ENCODE data around the gene FSD2. TPM values are rescaled to one million over a fixed set of nuclear protein-coding genes. Genes with fewer than 3 reads are reported as not detected.
A peak's percentile ranks its signal among the peaks of the same experiment; 100 is the strongest.

FSD2 gene
- total and polyA plus RNA-seq, 9 of the 15 experiments (the other 6 are each of a cell fraction or from before 2014, with no cell fraction given), result 0.01 to 0.06 TPM; not detected in 7

DNA sequence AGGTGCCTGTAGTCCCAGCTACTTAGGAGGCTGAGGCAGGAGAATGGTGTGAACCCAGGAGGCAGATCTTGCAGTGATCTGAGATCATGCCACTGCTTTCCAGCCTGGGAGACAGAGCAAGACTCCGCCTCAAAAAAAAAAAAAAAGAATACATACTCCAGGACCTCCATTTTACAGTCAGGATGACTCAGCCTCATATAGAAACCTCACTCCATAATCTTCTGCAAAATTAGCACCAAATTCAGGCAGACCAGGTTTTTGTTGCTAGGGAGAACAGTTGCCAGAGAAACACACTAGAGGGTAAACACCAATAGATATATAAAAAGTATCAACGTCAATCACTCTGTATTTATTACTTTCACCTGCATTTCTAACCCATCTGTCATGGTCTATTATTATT lies 67.9 kb downstream of the FSD2 start:
- ATAC-seq (peak; percentile 79), FAIRE-seq (peak; percentile 15), DNase-seq (ENCODE audit: extremely low read depth in 1 of 4, low spot score in 3 of 4) (peak in 2 of 4 experiments; percentile 26 to 32)
- WGBS (ENCODE audit: insufficient coverage, low coverage, missing lambda C conversion rate), result 25% methylated on average over 1 of the region's 2 CpGs
- Histone ChIP-seq H3K9ac (ENCODE audit: insufficient read depth in 1 of 2, low read depth in 2 of 2, low read length in 2 of 2) (no peak overlapping the region), H3K9me3 (replicated peaks; ENCODE audit: control insufficient read depth, insufficient read depth, low read depth, low read length) (no peaks in the 10 kb centered on the region), H3K27me3 (ENCODE audit: control insufficient read depth in 2 of 2, insufficient read depth in 2 of 2, low read length in 2 of 2) (no peaks in the 10 kb centered on the region), H3K4me3 (no peak overlapping the region), H3K36me3 (ENCODE audit: control insufficient read depth, insufficient read depth, low read length) (peaks cover 7% of the 10 kb centered on the region; the same call in 1 of the 3 replicates), H3K27ac (ENCODE audit: extremely low read depth, low read depth, low read length) (peak overlapping the region; percentile 41; the same call in 1 of the 3 replicates), H3K79me2 (ENCODE audit: control insufficient read depth, insufficient read depth, low read length) (no peaks in the 10 kb centered on the region), H2AFZ (ENCODE audit: low read depth, low read length) (peak overlapping the region; percentile 0), H3K9me1 (ENCODE audit: control insufficient read depth, insufficient read depth, low read length) (no peaks in the 10 kb centered on the region), H3K4me2 (ENCODE audit: insufficient read depth, low read length) (no peak overlapping the region), H3K4me1 (replicated peaks in 1 of 2; ENCODE audit: control insufficient read depth in 2 of 2, insufficient read depth in 2 of 2, low read length in 2 of 2) (peaks cover 0 to 7% of the 10 kb centered on the region in 2 experiments; a peak in 2 of 5 replicates), H4K20me1 (replicated peaks; ENCODE audit: control insufficient read depth, insufficient read depth, low read length) (no peaks in the 10 kb centered on the region)
- POLR2A ChIA-PET, result interaction anchor here (4.9 kb wide), 1 partner anchor 12 kb away, joined by 25 read pairs; no protein-coding TSS in a partner anchor
- BruUV-seq (replicated peaks), result no TSS peak
- in situ Hi-C loops (cut with MboI) (no loop called here), intact Hi-C loops (cut with micrococcal nuclease) (no loop called here)
- CTCF ChIA-PET (ENCODE audit: low intra/inter-chr PET ratio), result no interaction called here
- TF ChIP-seq PTTG1 (tag; IDR thresholded peaks at IDR 0.05; ENCODE audit: low read depth) (no peak), ZNF316 (IDR thresholded peaks at IDR 0.05) (peak; percentile 48), POLR3A (IDR thresholded peaks at IDR 0.05; ENCODE audit: borderline replicate concordance, extremely low read depth, insufficient read depth, insufficient read length) (no peak), FOSL1 (tag; conservative IDR thresholded peaks at IDR 0.05) (peak; percentile 55; the same call in 1 of the 2 replicates), FOXJ3 (CRISPR knock-in tag; IDR thresholded peaks at IDR 0.05) (0 out of 2 replicates have a peak, but pooled peaks have one; percentile 55), ZNF766 (CRISPR knock-in tag; conservative IDR thresholded peaks at IDR 0.05) (peak; percentile 73), FOXJ2 (tag; IDR thresholded peaks at IDR 0.05) (peak; percentile 95), POU5F1 (IDR thresholded peaks at IDR 0.05; ENCODE audit: borderline replicate concordance, low read depth, low read length, partially characterized antibody) (no peak), MXI1 (IDR thresholded peaks at IDR 0.05; ENCODE audit: low read depth, low read length) (peak; percentile 51; the same call in 1 of the 2 replicates), ZNF175 (CRISPR knock-in tag; IDR thresholded peaks at IDR 0.05; ENCODE audit: low read depth) (no peak), SREBF1 (IDR thresholded peaks at IDR 0.05; ENCODE audit: borderline replicate concordance, low read depth, low read length) (no peak), SNAPC5 (CRISPR knock-in tag; IDR thresholded peaks at IDR 0.05) (no peak), NUFIP1 (IDR thresholded peaks at IDR 0.05; ENCODE audit: partially characterized antibody) (no peak), C11orf30 (IDR thresholded peaks at IDR 0.05; ENCODE audit: low read depth) (peak; percentile 47; the same call in 1 of the 2 replicates), MAFF (IDR thresholded peaks at IDR 0.05; ENCODE audit: low read length) (peak; percentile 4; the same call in 1 of the 2 replicates), NFIX (CRISPR knock-in tag; IDR thresholded peaks at IDR 0.05; ENCODE audit: low read depth) (no peak), NFE2 (IDR thresholded peaks at IDR 0.05; ENCODE audit: low read depth) (peak; percentile 64), JUND (IDR thresholded peaks at IDR 0.05; ENCODE audit: borderline replicate concordance, low read depth, low read length) (peak; percentile 56; the same call in 1 of the 2 replicates), JUND (tag; IDR thresholded peaks at IDR 0.05; ENCODE audit: borderline replicate concordance, low read depth, low read length) (0 out of 3 replicates have a peak, but pooled peaks have one; percentile 32), ATF1 (CRISPR knock-in tag; IDR thresholded peaks at IDR 0.05) (no peak), ATF1 (tag; IDR thresholded peaks at IDR 0.05) (no peak), MAFK (IDR thresholded peaks at IDR 0.05; ENCODE audit: low read length) (peak; percentile 25; the same call in 1 of the 2 replicates), ZNF384 (IDR thresholded peaks at IDR 0.05; ENCODE audit: low read depth, low read length) (peak; percentile 84), MYNN (IDR thresholded peaks at IDR 0.05) (peak; percentile 77; the same call in 1 of the 2 replicates), MYNN (CRISPR knock-in tag; IDR thresholded peaks at IDR 0.05) (no peak)
- TF ChIP-seq, protein P1, sequence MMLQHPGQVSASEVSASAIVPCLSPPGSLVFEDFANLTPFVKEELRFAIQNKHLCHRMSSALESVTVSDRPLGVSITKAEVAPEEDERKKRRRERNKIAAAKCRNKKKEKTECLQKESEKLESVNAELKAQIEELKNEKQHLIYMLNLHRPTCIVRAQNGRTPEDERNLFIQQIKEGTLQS (IDR thresholded peaks at IDR 0.05), result peak; percentile 57
- TF ChIP-seq, protein P1 (CRISPR knock-in tag; conservative IDR thresholded peaks at IDR 0.05), result no peak
